ENCODE data around the gene MERTK. TPM values are rescaled to one million over a fixed set of nuclear protein-coding genes. Genes with fewer than 3 reads are reported as not detected.

The MERTK gene
- total and polyA plus RNA-seq, 10 of the 15 experiments (the other 5 are each of a cell fraction or from before 2014, with no cell fraction given) = 0.13 to 30.6 (median 0.50) TPM

- ChIA-PET POLR2A (interaction anchor here (1.0 kb wide), 1 partner anchor 9 kb away, joined by 4 read pairs; no protein-coding TSS in a partner anchor), CTCF (no interaction called here)
- in situ Hi-C loops (cut with MboI) = no loop called here
Measured at GRCh38 chr2:111945444-111946293, 47.3 kb downstream of the MERTK start.

DNA sequence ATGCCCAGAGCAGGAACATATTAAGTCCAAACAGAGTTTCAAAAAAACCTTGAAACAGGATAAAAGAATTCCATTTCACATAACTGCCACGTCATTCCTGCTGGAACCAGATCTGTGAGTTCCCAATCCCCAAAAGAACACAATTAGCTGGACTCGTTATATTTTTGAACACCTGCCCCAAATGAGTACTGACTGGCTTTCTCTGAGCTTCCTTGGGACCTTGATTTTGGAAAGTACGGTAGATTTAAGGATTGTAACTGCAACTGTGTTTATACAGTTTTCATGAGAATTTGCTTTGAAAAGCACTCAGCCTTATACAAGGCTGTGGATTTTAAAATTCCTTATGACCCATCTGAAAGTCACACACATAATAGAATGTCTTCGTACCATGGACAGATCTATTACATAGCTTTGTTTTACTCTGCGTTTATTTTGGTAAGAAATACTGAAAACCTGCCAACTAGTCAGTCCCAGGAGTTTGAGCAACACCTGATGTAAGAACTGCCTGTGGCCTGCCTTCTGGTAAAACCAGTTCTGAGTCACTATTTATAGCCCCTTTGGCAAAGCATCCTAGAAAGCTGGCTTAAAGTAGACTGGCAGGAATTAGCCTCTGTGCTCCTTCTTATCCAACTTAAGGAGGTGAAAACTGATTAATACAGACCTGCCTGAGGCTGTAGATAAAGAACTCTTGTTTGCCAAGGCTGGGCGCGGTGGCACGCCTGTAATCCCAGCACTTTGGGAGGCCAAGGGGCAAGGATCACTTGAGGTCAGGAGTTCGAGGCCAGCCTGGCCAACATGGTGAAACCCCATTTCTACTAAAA is 48.1 kb downstream of the MERTK start:
- ChIA-PET CTCF (no interaction called here), SMC1A (ENCODE audit: uncharacterized antibody, unreplicated experiment) (interaction anchor here (1.6 kb wide), 1 partner anchor 11 kb away, joined by 4 read pairs; no protein-coding TSS in a partner anchor), RAD21 (ENCODE audit: unreplicated experiment) (no interaction called here), POLR2A (interaction anchor here (1.0 kb wide), 1 partner anchor 9 kb away, joined by 4 read pairs; no protein-coding TSS in a partner anchor)
- no peak overlapping the region for H3K27ac ChIP-seq (ENCODE audit: control insufficient read depth, insufficient read depth)
- DNase-seq (ENCODE audit: low read depth, low spot score) (no peak), ATAC-seq (no peak), FAIRE-seq (no peak)
- no peaks in the 10 kb centered on the region for H3K9me3 ChIP-seq (replicated peaks; ENCODE audit: control insufficient read depth, insufficient read depth, low read length)
- H3K27me3 ChIP-seq (replicated peaks in 1 of 2; ENCODE audit: control insufficient read depth in 2 of 2, insufficient read depth in 2 of 2, low read length in 1 of 2) = no peaks in the 10 kb centered on the region; a peak in 1 of 4 replicates
- no peak overlapping the region for H3K4me2 ChIP-seq (ENCODE audit: control insufficient read depth, insufficient read depth)
- no peaks in the 10 kb centered on the region for H3K36me3 ChIP-seq (ENCODE audit: control insufficient read depth in 2 of 2, insufficient read depth in 2 of 2, low read length in 1 of 2)
- in situ Hi-C loops (cut with MboI) (no loop called here), intact Hi-C loops (cut with micrococcal nuclease; ENCODE audit: unreplicated experiment) (no loop called here)
- BruUV-seq (replicated peaks) = no TSS peak
- no peaks in the 10 kb centered on the region for H3K79me2 ChIP-seq (ENCODE audit: control insufficient read depth, insufficient read depth, low read length)
- 55% methylated on average over 9 of the region's 9 CpGs for WGBS (ENCODE audit: insufficient coverage, insufficient replicate concordance, low lambda C conversion rate, missing lambda C conversion rate)
- no peak overlapping the region for H2AFZ ChIP-seq (ENCODE audit: control insufficient read depth, low read depth, low read length)
- H3K4me3 ChIP-seq = no peak overlapping the region
- H4K20me1 ChIP-seq (ENCODE audit: control insufficient read depth, insufficient read depth) = no peaks in the 10 kb centered on the region
- H3K9ac ChIP-seq (ENCODE audit: control insufficient read depth, insufficient read depth, low read length) = no peak overlapping the region
- no peaks in the 10 kb centered on the region for H3K4me1 ChIP-seq (ENCODE audit: control insufficient read depth, insufficient read depth, low read length)
- TF ChIP-seq TCF7 (IDR thresholded peaks at IDR 0.05; ENCODE audit: borderline replicate concordance) = no peak
- TF ChIP-seq EP300 (IDR thresholded peaks at IDR 0.05; ENCODE audit: borderline replicate concordance in 1 of 2, control insufficient read depth in 1 of 2, low read depth in 2 of 2, low read length in 2 of 2) = no peak
- no peak for TF ChIP-seq MAX (IDR thresholded peaks at IDR 0.05; ENCODE audit: low read depth, low read length)
- TF ChIP-seq IKZF1 (conservative IDR thresholded peaks at IDR 0.05) = no peak
- no peak for TF ChIP-seq RCOR1 (conservative IDR thresholded peaks at IDR 0.05; ENCODE audit: low read depth, low read length)
- TF ChIP-seq, protein P1, sequence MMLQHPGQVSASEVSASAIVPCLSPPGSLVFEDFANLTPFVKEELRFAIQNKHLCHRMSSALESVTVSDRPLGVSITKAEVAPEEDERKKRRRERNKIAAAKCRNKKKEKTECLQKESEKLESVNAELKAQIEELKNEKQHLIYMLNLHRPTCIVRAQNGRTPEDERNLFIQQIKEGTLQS (IDR thresholded peaks at IDR 0.05; ENCODE audit: borderline replicate concordance, extremely low read depth, low read depth, low read length) = no peak
- TF ChIP-seq CTCF (IDR thresholded peaks at IDR 0.05 in 2 of 3, conservative IDR thresholded peaks at IDR 0.05 in 1 of 3; ENCODE audit: control insufficient read depth in 2 of 3, extremely low read depth in 1 of 3, insufficient read depth in 1 of 3, low read depth in 3 of 3, low read length in 3 of 3) = no peak
- TF ChIP-seq SP1 (IDR thresholded peaks at IDR 0.05; ENCODE audit: low read depth, low read length) = no peak

More at GRCh38 chr2:111945444-111946293, 47.3 kb downstream of the MERTK start:
- DNase-seq (ENCODE audit: low read depth, low spot score) (no peak), FAIRE-seq (no peak), ATAC-seq (no peak)
- WGBS (ENCODE audit: insufficient coverage, insufficient replicate concordance, low lambda C conversion rate, missing lambda C conversion rate) = 41% methylated on average over 2 of the region's 2 CpGs
- Histone ChIP-seq H3K9me3 (replicated peaks; ENCODE audit: control insufficient read depth, insufficient read depth, low read length) (no peaks in the 10 kb centered on the region), H3K9ac (ENCODE audit: control insufficient read depth, insufficient read depth, low read length) (no peak overlapping the region), H3K27ac (ENCODE audit: control insufficient read depth, insufficient read depth) (no peak overlapping the region), H3K4me2 (ENCODE audit: control insufficient read depth, insufficient read depth) (no peak overlapping the region), H3K79me2 (ENCODE audit: control insufficient read depth, insufficient read depth, low read length) (no peaks in the 10 kb centered on the region), H3K27me3 (replicated peaks in 1 of 2; ENCODE audit: control insufficient read depth in 2 of 2, insufficient read depth in 2 of 2, low read length in 1 of 2) (no peaks in the 10 kb centered on the region; a peak in 1 of 4 replicates), H3K4me3 (no peak overlapping the region), H3K4me1 (ENCODE audit: control insufficient read depth, insufficient read depth, low read length) (no peaks in the 10 kb centered on the region), H4K20me1 (ENCODE audit: control insufficient read depth, insufficient read depth) (no peaks in the 10 kb centered on the region), H3K36me3 (ENCODE audit: control insufficient read depth in 2 of 2, insufficient read depth in 2 of 2, low read length in 1 of 2) (no peaks in the 10 kb centered on the region), H2AFZ (ENCODE audit: control insufficient read depth, low read depth, low read length) (no peak overlapping the region)
- no peak for TF ChIP-seq SP1 (IDR thresholded peaks at IDR 0.05; ENCODE audit: low read depth, low read length)
- SMC1A ChIA-PET (ENCODE audit: uncharacterized antibody, unreplicated experiment) = interaction anchor here (0.8 to 1.6 kb wide), 2 partner anchors 12 to 58 kb away, joined by 3 to 4 read pairs; no protein-coding TSS in a partner anchor
- intact Hi-C loops (cut with micrococcal nuclease; ENCODE audit: unreplicated experiment) = no loop called here
- no TSS peak for BruUV-seq (replicated peaks)
- RAD21 ChIA-PET (ENCODE audit: unreplicated experiment) = no interaction called here

All from GM12878 (cell line).